Measurements from ENCODE around the gene ABCB1. TPM values are rescaled to one million over a fixed set of nuclear protein-coding genes. Genes with fewer than 3 reads are reported as not detected.

Gene ABCB1
- total and polyA plus RNA-seq, 2 of the 13 experiments (the other 11 are each of a cell fraction or from before 2014, with no cell fraction given) = 42.8 to 52.6 TPM

GRCh38 chr7:87599336-87599735 is 1.3 kb downstream of the ABCB1 start (continued):
- TF ChIP-seq ATF4 (CRISPR knock-in tag; IDR thresholded peaks at IDR 0.05) = peak in 1 of 2 experiments; percentile 48; a peak in 1 of 4 replicates
- no peak for TF ChIP-seq TEAD2 (CRISPR knock-in tag; IDR thresholded peaks at IDR 0.05)
- no peak for TF ChIP-seq THAP9 (CRISPR knock-in tag; IDR thresholded peaks at IDR 0.05; ENCODE audit: borderline replicate concordance)
- peak; percentile 40; the same call in 1 of the 2 replicates for TF ChIP-seq TAF1 (CRISPR knock-in tag; IDR thresholded peaks at IDR 0.05)
- TF ChIP-seq ZNF34 (CRISPR knock-in tag; IDR thresholded peaks at IDR 0.05; ENCODE audit: borderline replicate concordance) = no peak
- TF ChIP-seq ZNF101 (CRISPR knock-in tag; IDR thresholded peaks at IDR 0.05; ENCODE audit: borderline replicate concordance, low read depth) = no peak
- peak; percentile 32; the same call in 1 of the 2 replicates for TF ChIP-seq PATZ1 (CRISPR knock-in tag; IDR thresholded peaks at IDR 0.05)
- no peak for TF ChIP-seq MED13 (CRISPR knock-in tag; IDR thresholded peaks at IDR 0.05)
- 0 out of 4 replicates have a peak, but pooled peaks of 1 of the 2 experiments have one; percentile 38 for TF ChIP-seq NR2F1 (CRISPR knock-in tag; IDR thresholded peaks at IDR 0.05)
- TF ChIP-seq ARID2 (CRISPR knock-in tag; IDR thresholded peaks at IDR 0.05; ENCODE audit: borderline replicate concordance) = no peak
- peak; percentile 84; the same call in 1 of the 2 replicates for TF ChIP-seq MIXL1 (CRISPR knock-in tag; IDR thresholded peaks at IDR 0.05)
- no peak for TF ChIP-seq ZNF496 (CRISPR knock-in tag; IDR thresholded peaks at IDR 0.05; ENCODE audit: insufficient replicate concordance)
- TF ChIP-seq THYN1 (CRISPR knock-in tag; IDR thresholded peaks at IDR 0.05; ENCODE audit: borderline replicate concordance, low read depth) = no peak
- TF ChIP-seq ZNF670 (CRISPR knock-in tag; IDR thresholded peaks at IDR 0.05; ENCODE audit: borderline replicate concordance) = no peak
- no peak for TF ChIP-seq TEF (CRISPR knock-in tag; IDR thresholded peaks at IDR 0.05)
- TF ChIP-seq MNT (IDR thresholded peaks at IDR 0.05) = peak; percentile 35; the same call in 1 of the 2 replicates
- TF ChIP-seq ZNF124 (CRISPR knock-in tag; IDR thresholded peaks at IDR 0.05) = no peak
- no peak for TF ChIP-seq ATAD3A (CRISPR knock-in tag; IDR thresholded peaks at IDR 0.05)
- peak; percentile 79 for TF ChIP-seq ELF1 (CRISPR knock-in tag; IDR thresholded peaks at IDR 0.05)
- TF ChIP-seq DNMT3B (CRISPR knock-in tag; conservative IDR thresholded peaks at IDR 0.05) = 0 out of 2 replicates have a peak, but pooled peaks have one; percentile 52
- TF ChIP-seq HOMEZ (CRISPR knock-in tag; IDR thresholded peaks at IDR 0.05; ENCODE audit: low read depth) = peak; percentile 80; the same call in 1 of the 2 replicates
